GM21526 (cell line): ENCODE results near the gene KLHL24.
"Not testable (repeated sequence)": the region's sequence is repeated elsewhere in the genome, so short reads cannot be mapped to it uniquely, and the experiment has no call there.

ENCODE experiments used
- ATAC-seq: cut with Tn5 transposase; IDR thresholded peaks from one replicate; pipeline ENCODE4 v1.9.1; 2021; ENCODE audit warnings: moderate library complexity; ENCODE audit not compliant: unreplicated experiment, low FRiP score

The KLHL24 gene

DNA sequence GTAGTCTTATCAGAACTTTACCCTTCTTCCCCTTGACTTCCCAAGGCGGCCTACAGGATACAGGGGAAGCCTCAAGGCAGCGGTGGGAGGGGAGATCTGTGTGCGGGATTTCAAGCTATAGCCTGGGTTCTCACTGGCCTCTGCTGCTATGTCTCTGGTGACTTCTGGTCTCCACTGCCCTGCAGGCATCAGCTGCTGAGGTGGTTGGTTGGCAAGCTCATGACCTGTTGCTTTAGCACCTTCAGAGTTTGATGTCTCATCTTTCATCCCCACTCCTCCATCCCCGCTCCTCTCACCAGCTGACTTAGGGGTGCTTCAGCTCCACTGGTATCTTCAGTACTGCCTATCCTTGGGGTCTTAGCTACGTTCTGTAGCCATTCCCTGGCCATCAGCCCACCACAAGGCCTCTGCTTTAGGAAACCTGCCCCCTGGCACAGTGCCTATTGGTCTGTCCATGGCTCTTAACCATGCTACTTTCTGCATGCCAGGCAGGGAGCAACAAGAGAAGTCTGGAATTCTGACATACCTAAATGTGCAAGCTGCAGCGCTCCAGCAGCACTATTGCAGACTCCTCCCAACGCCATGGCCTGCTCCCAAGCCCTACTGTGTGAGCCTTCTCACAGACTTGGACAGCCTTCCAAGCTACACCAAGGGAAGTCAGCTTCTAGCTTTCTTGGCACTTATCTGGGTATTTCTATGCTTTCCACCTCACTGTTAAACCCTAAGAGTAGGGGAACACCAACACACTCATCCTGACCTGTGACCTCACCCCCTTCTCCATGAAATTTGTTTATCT is 60.3 kb downstream of the KLHL24 start:
- ATAC-seq = no peak

DNA sequence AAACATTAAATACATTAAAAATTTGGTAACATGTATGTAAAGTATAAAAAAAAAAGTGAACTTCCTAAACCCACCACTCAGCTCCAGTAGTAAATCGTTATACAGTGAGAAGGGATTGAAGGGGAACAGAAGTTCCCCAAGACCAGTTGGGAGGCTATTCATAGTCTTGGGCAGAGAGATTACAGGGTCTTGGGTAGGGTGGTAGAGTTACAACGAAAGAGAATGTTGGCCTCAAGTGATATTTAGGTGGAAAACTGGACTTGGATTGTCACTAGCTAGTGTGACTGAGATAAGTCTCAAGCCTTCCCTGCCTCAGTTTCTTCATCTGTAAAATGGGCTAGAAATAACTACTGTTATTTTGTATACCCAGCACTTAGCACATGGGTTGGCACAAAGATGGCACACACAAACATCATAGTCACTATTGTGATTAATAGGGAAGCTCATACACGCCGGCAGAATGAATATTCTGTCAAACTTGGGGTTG is 61.7 kb downstream of the KLHL24 start:
- ATAC-seq = no peak

DNA sequence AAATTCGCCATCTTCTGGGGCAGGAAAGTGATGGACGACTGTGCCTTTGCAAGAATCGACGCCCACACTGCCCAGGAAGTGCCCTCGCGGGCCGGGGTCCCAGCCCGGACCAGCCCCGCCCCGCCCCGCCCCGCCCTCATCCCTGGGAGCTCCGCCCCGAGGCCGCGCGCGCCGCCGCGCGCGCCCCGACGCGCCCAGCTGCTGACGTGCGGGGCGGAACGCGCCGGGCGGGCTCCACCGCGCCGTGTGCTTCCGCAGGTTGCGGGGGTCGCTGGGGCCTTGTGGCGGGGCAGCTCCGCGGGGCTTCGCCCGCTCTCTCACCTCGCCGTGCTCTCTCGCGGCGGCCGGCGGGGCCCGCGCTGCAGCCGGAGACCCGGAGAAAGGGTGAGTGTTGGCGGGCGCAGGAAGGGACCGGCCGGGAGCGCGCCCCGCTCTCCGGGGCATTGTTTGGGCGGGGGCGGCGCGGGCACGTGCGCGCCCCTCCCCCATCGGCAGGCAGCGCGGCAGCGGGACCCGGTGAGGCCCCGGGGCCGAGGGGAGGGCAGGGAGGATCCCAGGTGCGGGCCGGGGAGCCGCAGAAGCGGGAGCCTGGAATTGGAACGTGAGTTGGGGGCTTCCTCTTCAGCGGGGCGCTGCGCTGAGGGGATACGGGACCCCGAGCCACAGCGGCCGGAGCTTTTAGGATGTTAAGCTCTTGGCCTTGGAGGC is 62.3 kb downstream of the KLHL24 start, which contains the start of gene YEATS2:
Gene YEATS2, plus strand, starts transcription at position 188 of the 708 bp plus-strand sequence. CDS start 17,366 bp downstream, outside the sequence.
- ATAC-seq = peak; percentile 72

DNA sequence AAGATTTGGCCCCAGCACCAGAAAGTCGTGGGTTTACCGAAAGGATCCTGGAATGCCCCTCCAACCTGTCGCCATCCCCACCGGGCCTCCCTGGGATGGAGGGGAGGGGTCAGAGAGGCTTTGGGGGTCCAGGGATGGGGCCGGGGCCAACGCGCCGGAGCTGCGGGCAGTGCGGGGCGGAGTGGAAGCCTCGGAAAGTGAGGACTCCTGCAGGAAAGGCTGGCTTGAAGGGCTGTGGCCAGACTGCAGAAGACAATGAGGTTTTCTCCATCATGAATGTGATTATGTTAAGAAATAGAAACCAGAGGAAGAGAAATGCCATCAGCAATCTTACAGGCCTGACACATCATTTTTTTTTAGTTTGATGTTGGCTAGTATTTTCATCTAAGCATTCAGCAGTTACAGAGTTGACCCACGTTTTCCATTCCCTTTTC is 62.9 kb downstream of the KLHL24 start:
- ATAC-seq = peak; percentile 10

DNA sequence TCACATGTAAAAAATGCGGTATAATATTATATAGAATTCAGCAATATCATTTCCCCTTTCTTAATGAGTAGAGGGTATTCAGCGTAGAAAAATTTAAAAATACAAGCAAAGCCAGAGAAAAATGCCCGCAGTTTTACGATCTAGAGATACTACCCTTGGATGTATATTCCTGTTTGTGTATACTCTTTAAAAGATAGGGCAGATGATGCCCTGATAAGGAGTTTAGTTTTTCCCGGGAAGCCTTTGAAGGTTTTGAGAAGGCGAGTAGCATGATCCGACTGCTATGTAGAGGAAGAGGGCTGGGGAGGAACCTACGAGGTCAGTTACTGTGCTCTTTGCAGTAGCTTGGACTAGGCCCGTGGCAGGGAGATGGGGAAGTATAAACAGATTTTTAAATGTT is 63.3 kb downstream of the KLHL24 start:
- ATAC-seq = no peak

DNA sequence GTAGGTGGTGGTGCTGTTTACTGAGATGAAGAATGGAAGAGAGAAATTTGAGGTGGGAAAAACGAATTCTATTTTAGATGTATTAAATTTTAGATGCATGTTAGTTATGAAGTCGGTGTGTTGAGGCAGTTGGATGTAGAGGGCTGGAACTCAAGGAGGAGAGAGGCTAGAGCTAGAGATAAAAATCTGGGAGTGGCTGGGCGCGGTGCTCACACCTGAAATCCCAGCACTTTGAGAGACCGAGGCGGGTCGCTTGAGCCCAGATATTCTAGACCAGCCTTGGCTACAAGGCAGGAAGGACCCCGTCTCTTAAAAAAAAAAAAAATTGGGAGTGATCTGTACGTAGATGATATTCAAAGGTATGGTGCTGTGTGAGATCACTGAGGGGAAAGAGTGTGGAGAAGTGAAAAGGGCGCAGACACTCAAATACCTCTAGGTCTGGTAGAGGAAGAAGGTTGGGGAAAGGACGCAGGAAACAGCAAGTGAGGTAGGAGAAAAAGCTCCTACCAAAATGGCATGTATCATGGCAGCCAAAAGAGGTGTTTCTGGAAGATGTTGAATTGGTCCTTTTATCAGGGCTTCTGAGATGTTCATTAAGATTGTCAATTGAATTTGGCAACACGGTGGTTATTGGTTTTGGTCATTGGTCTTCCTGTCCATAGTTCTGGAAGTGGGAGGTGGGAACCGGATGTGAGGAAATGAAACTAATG is 64.0 kb downstream of the KLHL24 start:
- no peak for ATAC-seq

DNA sequence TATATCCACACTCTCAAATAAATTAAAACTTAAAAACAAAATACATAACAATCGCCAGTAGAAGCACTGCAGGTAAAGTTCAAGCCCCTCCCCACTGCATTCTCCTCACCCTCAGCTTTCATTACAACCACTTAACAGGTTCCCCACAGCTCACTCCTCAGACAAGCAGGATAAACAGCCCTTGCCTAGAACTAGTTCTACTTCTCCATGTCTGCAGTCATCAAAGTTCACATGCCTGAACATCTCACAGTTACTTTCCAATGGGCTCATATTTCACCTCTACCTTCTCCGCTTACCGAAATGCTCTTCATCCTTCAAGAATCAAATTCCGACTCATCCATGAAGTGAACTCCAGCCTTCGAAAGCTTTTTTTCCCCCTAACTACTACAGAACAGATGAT is 66.3 kb downstream of the KLHL24 start:
- ATAC-seq = no peak

DNA sequence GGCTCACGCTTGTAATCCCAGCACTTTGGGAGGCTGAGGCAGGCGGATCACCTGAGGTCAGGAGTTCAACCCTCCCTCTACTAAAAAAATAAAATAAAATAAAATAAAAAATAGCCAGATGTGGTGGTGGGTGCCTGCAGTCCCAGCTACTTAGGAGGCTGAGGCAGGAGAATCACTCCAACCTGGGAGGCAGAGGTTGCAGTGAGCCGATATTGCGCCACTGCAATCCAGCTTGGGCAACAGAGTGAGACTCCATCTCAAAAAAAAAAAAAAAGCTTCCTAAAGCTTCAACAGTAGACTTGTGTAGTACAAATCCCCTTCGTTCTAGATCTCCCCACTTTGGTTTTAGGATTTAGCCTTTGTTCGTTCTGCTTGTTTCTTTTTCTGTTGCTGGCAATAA is 68.5 kb downstream of the KLHL24 start:
- ATAC-seq = not testable (repeated sequence)

DNA sequence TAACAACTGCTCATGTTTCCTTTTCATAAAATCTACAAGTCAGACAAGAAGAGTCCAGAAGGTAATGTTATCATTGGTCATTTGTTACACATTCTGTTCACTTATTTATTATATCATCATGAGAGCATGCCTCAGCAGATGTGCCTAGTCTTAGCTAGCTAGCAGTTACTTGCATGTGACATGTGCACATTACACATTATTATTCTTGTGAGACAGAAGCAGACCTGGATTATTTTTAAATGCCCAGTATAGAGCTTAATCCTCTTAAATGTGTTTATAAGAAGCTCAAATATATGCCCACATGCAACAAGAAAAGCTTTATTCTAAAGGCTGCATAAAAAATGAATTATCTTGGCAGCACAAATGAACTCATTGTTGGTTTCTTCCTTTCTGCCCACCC is 74.8 kb downstream of the KLHL24 start:
- no peak for ATAC-seq

DNA sequence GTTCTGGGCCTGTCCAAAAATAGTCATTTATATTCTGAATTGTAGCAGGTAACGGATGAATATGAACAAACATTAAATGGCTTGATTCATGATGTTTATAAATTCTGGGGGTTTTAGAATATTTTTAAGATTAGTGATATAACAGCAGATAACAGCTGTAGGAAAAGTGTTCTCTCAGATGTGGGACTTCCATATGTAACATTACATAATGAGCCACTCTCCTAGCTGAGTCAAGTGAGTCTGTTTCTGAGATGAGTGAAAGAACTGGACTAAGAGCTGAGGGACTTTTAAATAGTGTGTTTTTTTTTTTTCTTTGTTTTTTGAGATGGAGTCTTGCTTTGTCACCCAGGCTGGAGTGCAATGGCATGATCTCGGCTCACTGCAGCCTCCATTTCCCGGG is 76.1 kb downstream of the KLHL24 start:
- ATAC-seq = no peak

DNA sequence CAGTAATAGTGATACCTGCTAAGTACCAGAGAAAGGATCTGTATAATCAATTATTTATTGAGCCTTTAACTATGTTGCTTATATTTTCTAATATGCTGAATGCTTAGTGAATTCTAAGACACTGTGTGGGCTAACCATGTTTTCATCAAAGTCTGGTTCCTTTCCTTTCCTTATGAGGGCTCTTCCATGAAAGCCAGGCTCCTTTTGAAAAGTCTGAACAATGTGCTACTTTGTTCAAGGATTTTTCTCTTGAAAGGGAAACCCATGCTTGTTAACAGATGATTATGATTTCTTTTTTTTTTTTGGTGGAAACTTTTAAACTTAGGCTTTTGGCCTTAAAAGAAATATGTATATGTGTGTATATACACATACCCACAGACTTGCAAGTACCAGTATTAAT is 79.2 kb downstream of the KLHL24 start:
- ATAC-seq = no peak

DNA sequence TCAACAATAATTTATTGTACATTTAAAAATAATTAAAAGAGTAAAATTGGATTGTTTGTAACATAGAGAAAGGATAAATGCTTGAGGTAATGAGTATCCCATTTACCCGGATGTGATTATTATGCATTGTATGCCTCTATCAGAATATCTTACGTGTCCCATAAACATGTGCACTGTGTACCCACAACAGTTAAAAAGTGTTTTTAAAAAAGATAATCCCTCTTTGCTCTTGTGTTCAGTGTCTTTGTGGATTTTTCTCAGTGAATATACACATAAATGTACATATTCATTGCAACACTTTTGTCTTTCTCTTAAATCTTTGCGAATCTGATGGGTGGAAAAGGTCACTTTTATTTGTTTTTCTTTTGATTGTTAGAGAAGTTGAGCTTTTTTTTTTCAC is 82.6 kb downstream of the KLHL24 start:
- no peak for ATAC-seq

DNA sequence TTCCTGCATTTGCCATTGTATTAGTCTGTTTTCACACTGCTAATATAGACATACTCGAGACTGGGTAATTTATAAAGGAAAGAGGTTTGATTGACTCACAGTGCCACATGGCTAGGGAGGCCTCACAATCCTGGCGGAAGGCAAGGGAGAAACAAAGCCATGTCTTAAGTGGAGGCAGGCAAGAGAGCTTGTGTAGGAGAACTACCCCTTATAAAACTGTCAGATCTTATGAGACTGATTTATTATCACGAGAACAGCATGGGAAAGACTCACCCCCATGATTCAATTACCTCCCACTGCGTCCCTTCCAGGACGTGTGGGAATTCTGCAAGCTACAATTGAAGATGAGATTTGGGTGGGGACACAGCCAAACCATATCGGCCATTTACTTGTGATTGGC is 90.0 kb downstream of the KLHL24 start:
- ATAC-seq = no peak

DNA sequence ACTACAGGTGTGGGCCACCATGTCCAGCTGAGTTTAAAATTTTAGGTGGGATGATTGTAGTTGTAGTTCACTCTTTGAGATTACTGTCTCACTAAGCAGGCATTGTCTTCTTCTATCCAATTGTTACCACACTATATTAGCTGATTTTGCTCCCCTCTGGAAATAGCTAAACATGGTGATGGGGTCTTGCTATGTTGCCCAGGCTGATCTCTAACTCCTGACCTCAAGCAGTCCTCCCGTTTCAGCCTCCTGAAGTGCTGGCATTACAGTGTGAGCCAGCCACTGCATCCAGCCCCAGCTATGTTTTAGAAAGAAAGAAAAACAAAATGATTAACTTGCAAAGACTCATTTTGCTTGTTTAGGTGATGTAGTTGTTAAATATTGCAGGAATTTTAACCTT is 92.8 kb downstream of the KLHL24 start:
- no peak for ATAC-seq

DNA sequence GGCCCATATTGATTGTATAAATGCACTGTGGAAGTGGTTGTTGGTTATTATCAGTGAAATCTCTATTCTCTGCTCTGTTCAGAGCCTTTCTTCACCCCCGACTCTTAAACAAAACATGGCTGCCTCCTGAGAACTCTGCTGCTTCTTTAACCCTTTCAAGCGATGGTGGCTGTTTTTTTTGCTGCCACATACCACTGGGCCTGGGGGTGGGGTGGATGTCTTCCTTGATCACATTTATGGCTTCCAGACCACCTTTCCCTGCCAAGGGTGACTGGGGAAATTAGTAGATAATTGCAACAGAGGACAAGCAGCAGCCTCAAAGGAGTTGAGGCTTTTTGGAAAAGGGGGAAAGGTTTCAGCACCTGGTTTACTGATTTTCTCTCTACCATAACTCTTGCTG is 94.9 kb downstream of the KLHL24 start:
- no peak for ATAC-seq

DNA sequence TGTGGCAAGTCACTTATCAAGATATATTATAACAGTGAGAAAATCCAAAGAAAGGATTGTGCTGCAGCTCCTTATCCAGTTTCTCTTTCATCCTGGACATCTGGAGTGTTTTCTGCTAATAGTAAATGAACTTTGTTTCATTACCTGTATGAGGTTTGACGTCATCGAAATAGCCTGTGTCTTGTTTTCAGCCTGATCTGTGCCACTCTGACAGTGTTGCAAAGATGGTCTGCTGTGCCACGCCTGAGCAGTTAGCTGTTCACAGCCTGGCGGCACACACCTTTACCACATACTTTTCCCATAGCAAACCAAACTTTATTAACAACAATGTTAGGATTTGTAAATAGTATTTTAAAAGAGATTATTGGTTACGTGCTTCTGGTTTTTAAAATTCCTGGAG is 96.2 kb downstream of the KLHL24 start:
- no peak for ATAC-seq

DNA sequence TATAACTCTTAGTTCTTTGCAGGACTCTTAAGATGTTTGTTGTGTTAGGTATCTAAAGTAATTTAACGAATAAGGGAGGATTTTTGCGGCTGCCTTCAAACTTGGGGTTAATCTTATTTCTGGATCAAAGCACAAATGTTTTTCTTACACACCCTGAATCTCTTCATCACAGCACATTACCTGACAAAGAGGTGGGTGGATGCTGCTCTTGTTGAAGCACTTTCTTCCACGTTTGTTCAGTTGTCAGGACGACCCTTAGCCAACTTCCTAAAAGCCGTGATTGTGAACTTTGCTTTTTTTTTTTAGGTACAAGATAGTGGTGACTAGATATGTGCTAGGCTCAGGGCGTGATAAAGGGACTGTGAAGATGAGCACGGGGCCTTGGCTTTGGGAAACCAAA is 98.1 kb downstream of the KLHL24 start:
- no peak for ATAC-seq
